ENCODE data around the gene TBX4. TPM values are rescaled to one million over a fixed set of nuclear protein-coding genes. Genes with fewer than 3 reads are reported as not detected.

The TBX4 gene
- total and polyA plus RNA-seq, 12 donors = 0.03 TPM; not detected in 11

DNA sequence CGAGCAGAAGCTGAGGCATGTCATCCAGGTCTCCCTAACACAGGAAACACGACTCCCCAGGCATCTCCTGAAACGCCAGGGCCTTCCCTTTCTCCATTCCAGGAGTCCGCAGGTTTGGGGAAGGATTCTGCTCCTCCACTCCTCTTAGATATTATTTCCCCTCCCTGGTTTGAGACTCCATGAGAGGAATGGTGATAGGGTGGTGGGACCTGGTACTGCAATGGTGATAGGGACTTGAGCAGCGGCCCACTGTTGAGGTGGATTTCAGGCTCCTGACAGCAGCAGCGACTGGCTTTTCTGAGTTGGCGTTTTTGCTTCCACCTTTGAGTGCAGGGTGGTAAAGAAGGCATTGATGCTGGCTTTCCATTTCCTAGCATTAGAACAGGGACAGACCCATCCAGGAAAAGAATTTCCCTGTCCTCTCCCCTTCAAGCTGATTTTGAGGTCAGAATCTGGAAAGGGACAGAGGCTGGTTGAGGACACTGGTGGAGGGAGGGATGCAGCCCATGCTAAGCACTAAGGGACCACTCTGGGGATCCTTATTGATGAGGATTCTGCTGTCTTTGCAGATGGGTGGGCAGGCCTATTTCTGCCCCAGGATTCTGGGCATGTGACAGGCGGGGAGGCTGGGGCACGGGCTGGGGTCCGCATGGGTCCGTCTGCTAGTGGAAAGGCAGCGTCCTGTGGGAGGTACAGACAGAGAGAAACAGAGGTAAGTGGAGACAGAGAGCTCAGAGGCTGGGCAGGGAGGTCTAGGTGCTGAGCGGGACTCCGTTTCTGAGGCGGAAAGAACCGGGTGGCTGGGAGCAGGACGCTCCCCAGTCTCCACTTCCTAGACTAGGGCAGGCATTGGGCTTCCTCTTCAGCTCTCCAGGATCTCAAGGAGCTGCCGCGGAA lies 1.3 kb upstream of the TBX4 start:
- TF ChIP-seq, protein P1, sequence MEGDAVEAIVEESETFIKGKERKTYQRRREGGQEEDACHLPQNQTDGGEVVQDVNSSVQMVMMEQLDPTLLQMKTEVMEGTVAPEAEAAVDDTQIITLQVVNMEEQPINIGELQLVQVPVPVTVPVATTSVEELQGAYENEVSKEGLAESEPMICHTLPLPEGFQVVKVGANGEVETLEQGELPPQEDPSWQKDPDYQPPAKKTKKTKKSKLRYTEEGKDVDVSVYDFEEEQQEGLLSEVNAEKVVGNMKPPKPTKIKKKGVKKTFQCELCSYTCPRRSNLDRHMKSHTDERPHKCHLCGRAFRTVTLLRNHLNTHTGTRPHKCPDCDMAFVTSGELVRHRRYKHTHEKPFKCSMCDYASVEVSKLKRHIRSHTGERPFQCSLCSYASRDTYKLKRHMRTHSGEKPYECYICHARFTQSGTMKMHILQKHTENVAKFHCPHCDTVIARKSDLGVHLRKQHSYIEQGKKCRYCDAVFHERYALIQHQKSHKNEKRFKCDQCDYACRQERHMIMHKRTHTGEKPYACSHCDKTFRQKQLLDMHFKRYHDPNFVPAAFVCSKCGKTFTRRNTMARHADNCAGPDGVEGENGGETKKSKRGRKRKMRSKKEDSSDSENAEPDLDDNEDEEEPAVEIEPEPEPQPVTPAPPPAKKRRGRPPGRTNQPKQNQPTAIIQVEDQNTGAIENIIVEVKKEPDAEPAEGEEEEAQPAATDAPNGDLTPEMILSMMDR (IDR thresholded peaks at IDR 0.05) = no peak
- peaks cover 33 to 98% (median 89%) of the 10 kb centered on the region in 7 donors for H3K27me3 ChIP-seq
- DNase-seq (no peak), ATAC-seq (no peak)
- H3K36me3 ChIP-seq = no peaks in the 10 kb centered on the region
- intact Hi-C loops (cut with DNase I) = no loop called here
- no peak overlapping the region for H3K27ac ChIP-seq
- 66 to 68% methylated on average over 17 to 19 of the region's 19 CpGs for WGBS, 2 donors
- H3K4me3 ChIP-seq = peak overlapping the region in 3 of 10 donors; percentile 30 to 43 (median 32)
- peaks cover 3 to 31% (median 21%) of the 10 kb centered on the region in 9 donors for H3K4me1 ChIP-seq
- H3K9me3 ChIP-seq = no peaks in the 10 kb centered on the region

DNA sequence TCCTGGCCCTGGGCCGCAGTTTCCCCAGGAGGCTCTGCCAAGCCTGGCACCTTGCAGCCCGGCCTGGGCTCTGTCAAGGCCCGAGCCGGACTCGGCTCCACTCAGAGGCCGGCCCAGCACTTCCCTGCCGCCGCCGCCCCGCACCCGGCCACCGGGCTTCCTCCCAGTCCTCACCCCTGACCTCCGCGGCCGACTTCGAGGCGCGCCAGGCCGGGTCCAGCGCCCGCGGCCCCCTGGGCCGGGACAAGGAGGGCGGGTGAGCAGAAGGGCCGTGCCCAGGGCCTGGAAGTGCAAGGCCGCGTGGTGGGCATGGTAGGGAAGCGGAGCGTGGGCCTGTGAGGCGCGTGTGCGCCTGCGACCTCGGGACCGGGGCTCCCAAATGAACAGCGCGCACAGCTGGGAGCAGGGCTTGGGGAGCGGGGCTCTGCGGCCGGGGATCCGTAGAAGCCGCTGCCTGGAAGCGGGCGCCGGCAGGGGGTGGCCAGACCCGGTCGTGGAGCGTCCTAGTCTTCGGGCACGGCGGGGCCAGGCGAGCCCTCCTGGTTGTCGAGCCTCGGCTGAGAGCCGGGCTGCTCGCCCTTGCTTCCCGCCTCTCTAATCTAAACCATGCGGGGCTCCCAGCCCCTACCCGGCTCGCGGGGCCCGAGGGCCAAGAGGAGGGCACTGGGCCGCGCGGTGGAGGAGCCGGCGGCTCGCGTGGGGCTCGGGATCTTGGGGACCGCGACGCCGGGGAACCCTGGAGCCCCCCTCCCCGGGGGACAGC lies 503 bp upstream of the TBX4 start:
- DNase-seq (no peak), ATAC-seq (peak in 7 of 8 donors; percentile 11 to 58 (median 39))
- no peak overlapping the region for H3K27ac ChIP-seq
- intact Hi-C loops (cut with DNase I) = no loop called here
- H3K9me3 ChIP-seq = no peaks in the 10 kb centered on the region
- H3K36me3 ChIP-seq = no peaks in the 10 kb centered on the region
- peak overlapping the region; percentile 18 to 43 (median 32) for H3K4me3 ChIP-seq
- TF ChIP-seq, protein P1 (IDR thresholded peaks at IDR 0.05) = no peak
- WGBS, 2 donors = 4 to 5% methylated on average over 74 to 75 of the region's 75 CpGs
- H3K4me1 ChIP-seq = peaks cover 3 to 31% (median 21%) of the 10 kb centered on the region in 9 donors
- H3K27me3 ChIP-seq = peaks cover 42 to 99% (median 96%) of the 10 kb centered on the region in 7 donors

DNA sequence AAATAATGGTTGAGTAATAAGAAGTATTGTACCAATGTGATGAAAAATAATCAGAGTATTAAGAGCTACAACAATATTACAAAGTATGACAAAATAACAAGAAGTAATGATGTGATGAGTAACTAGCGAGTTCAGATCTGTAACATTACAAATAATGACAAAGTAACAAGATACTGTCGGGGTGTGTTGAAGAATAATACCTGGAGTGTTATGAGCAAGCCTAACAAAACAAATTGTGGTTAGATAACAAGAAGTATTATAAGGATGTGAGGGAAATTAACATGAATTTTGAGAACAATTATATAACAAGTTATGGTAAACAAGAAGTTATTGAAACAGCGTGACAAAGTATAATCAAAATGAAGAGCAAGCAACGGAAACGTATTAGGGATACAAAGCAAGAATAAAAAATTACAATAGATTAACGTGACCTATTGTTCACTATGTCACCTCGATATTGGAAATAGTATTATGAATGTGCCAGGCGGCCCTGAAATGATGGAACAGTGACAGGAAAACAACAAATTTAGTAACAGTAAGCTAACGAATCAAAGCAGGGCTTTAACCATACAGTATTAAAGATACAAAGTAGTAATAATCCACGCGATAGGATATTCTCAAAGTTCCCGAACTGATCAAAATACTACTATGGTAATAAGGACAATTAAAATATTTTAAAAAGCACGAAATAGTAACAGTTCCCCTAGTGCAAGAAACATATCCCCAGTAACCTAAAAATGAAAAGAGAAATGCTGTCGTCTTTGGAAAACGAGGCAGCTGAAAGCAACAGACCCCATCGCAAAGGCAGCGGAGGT lies 1.6 kb downstream of the TBX4 start:
- H3K36me3 ChIP-seq = no peaks in the 10 kb centered on the region
- DNase-seq = no peak
- no peak overlapping the region for H3K4me3 ChIP-seq
- H3K27ac ChIP-seq = no peak overlapping the region
- WGBS, 2 donors = 20 to 25% methylated on average over 17 of the region's 17 CpGs
- peaks cover 3 to 40% (median 24%) of the 10 kb centered on the region in 9 donors for H3K4me1 ChIP-seq
- TF ChIP-seq, protein P1 (IDR thresholded peaks at IDR 0.05) = no peak
- H3K9me3 ChIP-seq = no peaks in the 10 kb centered on the region
- ATAC-seq = no peak
- intact Hi-C loops (cut with DNase I) = no loop called here
- H3K27me3 ChIP-seq = peaks cover 46 to 100% (median 99%) of the 10 kb centered on the region in 7 donors

Data from heart right ventricle (tissue), 16 donors.